Hematopoietic multipotent progenitor cell treated with erythropoietin and hydrocortisone succinate and interleukin-3 and kit ligand, for 6 days (in vitro differentiated cells): ENCODE data around the gene MDM2.

Experiments
- DNase-seq: peaks from one replicate; pipeline ENCODE4 v3.0.0-alpha.2; 2015

The MDM2 gene

DNA sequence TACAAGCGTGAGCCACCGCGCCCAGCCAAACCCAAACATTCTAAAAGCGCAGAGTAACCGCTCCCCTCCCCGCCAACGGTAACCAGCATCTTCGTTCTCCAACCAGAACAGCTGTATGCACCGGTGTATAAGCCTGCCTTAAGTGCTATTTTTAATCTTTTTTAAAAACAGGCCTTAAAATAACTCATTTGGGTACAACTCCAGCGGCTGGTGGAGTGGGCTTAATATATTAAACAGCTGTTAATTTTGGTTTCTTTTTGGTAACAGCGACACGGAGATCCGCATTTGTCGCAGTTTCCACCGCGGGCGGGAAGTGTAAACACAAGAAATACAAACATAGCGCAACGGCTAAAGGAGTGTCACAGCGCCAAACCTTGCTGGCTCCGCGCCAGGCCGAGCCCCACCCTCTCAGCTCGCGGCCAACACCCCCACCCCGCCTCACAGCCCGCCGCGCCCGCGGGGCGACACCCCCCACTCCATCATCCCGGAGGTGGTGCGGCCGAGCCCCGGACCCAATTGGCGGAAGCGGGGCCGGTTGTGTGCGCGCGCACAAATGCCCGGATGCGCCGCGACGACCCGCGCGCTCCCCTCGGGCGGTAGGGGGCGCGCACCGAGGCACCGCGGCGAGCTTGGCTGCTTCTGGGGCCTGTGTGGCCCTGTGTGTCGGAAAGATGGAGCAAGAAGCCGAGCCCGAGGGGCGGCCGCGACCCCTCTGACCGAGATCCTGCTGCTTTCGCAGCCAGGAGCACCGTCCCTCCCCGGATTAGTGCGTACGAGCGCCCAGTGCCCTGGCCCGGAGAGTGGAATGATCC lies at the start of gene MDM2:
MDM2 (plus strand) TSS at position 602 of the 812 bp plus-strand sequence. CDS start 301 bp downstream, outside the sequence.
- DNase-seq, result peak; percentile 96

DNA sequence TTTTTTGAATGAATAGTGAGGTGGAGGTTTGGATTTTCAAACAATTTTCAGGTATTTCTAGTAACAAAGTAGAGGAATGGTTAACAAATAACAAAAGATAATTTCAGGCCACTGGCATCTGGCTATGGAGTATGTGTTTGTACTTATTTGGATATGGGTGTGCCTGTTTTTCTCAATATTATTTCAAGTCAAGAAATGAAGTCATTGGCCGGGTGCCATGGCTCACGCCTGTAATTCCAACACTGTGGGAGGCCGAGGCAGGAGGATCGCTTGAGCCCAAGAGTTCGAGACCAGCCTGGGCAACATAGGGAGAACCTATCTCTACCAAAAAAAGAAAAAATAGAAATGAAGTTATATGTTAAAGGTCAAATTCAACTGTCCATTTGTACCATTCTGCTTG lies 48.1 kb upstream of the MDM2 start:
- DNase-seq, result no peak

DNA sequence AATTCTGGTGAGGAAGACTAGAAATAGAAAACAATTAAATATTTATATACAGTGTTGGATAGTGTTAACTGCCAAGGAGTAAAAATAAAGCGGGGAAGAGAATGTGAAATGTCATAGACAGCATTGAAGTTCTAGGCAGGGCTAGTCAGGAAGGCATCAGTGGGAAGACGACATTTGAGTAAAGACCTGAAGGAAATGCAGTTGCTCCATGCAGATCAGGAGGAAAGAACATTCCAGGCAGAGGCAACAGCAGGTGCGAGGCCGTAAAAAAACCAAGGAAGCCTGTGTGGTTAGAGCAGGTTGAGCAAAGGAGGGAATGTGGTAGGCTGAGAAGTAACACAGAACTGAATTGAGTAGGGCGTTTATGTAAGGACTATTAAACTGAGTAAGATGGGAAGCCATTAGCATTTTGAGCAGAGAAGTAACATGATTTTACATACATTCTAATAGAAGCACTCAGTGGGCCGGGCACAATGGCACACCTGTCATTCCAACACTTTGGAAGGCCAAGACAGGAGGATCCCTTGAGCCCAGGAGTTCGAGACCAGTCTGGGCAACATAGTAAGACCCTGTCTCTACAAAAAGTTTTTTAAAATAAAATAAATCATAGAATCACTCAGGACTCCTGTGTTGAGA lies 47.1 kb upstream of the MDM2 start:
- DNase-seq, result no peak

DNA sequence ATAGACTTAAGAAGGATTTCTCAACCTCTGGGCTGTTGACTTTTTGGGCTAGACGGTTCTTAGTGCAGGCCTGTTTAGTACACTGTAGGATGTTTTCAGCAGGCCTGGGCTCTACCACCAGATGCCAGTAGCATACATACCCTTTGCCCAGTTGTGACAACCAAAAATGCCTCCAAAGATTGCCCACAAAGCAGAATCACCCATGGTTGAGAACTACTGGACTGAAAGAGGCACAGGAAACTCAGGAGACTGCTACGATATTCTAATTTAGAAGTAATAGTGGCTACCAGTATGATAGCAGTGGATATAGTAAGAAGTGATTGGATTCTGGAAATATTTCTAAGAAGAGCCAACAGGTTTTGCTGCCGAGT lies 46.5 kb upstream of the MDM2 start:
- DNase-seq, result no peak

DNA sequence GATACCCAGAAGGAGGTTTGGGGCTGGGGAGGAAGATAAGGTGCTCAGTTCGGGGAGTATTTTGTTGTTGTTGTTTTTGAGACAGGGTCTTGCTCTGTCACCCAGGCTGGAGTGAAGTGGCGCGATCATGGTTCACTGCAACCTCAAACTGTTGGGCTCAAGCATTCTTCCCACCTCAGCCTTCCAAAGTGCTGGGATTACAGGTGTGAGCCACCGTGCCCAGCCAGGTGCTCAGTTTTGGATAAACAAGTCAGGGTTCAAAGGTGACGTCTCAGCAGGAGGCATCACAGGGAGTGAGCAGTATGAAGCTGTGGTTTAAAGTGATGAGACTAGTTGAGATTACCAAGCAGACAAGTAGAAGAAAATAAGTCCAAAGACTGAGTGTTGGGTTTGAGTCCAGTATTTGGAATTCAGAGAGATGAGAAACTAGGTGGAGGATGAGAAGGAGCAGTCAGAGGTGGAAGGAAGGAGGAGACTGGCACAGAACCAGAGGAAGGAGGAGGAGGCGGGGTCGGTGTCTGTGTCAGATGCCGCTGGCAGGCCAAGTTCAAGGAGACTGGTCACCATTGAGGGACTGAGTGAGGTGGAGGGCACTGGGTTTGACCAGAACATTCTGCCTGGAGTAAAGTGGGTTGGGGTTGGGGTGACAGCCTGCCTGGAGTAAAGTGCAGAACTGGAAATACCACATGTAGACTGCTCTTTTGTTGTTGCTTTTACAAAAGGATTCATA lies 45.9 kb upstream of the MDM2 start:
- DNase-seq, result no peak

DNA sequence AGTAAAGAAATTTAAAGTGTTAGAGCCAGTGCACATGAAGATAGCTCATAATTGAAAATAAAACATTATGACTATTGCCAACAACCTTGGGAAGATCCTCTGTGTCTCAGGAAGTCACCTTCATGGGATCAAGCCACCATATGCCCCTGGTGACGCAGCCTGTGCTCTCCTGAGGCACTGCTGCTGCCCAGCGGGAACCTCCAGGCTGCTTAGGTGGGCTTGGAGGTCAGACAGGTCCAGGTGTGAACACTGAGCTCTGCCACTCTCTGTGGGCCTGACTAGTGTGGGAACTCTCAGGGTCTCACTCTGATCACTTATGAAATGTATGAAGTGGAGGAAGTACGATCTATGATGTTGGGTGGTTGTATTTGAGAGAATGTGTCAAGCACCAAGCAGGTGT lies 45.3 kb upstream of the MDM2 start:
- no peak for DNase-seq

DNA sequence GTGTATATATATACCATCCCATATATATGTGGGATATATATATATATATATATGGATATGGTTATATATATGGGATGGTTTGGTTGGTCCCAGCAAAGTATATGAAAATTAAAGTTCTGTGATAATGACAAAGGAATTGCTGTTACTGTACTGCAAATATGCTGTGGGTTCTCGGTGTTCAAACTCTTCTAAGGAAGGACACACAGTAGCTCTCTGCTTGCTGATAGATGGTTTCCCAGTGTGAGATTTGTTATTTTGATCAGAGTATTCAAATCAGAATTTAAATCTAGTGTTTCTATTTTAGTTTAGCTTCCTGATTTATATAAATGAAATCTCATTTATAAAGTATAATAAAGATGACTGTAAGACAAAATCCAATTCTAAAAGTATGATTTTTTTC lies 42.3 kb upstream of the MDM2 start:
- no peak for DNase-seq

DNA sequence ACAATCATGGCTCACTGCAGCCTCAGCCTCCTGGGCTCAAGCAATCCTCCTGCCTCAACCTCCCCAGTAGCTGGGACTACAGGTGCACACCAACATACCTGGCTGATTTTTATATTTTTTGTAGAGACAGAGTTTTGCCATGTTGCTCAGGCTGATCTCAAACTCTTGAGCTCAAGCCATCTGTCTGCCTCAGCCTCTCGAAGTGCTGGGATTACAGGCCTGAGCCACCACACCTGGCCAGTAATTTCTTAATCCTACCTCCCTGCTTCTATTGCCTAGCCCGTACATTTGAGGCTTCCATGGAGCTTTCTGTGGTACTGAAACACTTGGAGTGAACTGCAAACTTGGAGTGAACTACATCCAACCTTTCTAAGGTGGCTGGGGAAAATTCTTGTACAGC lies 41.3 kb upstream of the MDM2 start:
- DNase-seq, result no peak

DNA sequence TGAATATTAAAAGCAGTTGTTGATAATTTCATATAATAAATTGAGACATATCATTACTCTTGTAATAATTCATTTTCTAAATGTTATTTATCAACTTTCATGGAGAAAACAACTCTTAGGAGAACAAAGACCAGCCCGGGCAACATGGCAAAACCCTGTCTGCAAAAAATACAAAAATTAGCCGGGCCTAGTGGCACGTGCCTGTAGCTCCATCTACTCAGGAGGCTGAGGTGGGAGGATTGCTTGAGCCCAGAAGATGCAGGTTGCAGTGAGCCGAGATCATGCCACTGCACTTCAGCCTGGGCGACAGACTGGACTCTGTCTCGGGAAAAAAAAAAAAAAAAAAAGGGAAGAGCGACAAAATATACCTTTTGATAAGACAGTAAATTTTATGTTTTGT lies 40.8 kb upstream of the MDM2 start:
- no peak for DNase-seq

DNA sequence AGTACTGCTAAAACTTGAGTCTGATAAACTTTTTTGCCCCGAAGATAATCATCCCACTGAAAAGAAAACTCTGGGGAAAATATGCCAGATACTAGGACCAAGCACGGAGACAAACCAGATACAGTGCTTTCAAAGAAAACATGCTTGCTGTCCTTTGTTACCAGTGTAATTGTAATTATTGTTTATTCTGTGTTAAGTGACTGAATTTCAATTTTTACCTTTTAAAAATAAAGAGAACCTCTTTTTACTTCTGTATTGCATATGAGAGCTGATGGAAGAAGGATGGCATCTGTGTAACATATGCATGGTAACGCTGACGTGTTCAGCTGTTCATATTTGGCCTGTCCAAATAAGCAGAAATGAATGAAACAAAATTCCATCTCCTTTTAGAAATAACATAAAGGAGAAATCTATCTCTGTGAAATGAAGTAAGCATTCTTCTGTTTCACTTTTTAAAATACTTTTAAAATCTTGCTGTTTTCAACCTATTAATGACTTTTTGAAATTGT lies 39.5 kb upstream of the MDM2 start:
- DNase-seq, result no peak

DNA sequence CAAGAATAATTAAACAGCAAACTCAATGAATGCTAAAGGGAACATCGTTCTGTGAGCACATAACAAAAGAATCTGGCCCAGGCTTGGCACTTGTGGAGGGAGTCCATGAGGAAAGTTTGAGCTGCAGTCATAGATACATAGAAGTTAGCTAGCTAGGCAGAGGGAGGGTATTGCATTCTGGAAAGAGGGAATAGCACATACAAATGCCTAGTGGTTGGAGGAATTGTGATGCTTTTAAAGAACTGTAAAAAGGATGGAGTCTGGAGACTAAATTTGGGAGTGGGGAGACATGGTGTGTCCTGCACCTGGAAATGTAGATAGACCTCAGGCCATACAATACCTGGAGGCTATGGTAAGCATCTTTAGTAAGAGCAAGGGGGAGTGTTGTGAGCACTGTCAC lies 38.0 kb upstream of the MDM2 start:
- DNase-seq, result no peak

DNA sequence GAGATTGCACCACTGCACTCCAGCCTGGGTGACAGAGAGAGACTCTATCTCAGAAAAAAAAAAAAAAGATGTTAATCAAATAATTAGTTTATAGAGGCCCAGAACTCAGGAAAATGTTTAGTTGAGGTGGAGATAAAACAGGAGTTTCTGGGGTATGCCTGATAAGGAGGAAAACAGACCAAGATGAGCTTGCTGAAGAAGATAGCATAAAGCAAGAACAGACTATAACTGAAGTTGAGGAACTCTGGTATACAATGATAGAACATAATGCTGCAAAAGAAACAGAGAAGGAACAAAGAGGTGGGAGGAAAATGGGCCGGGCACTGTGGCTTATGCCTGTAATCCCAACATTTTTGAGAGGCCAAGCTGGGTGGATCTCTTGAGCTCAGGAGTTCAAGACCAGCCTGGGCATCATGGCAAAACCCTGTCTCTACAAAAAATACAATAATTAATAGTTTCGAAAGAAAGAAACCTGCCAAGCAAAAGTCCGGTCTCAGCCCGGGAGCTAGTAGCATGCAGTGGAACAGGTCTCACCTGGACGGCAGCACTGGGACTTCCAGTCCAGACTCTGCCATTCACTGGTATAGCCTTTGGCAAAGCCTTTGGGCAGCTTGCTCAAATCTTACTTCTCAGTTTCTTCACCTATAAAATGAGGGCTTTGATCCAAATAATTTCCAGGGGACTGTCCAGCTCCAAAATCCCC lies 36.6 kb upstream of the MDM2 start:
- DNase-seq, result peak; percentile 84

DNA sequence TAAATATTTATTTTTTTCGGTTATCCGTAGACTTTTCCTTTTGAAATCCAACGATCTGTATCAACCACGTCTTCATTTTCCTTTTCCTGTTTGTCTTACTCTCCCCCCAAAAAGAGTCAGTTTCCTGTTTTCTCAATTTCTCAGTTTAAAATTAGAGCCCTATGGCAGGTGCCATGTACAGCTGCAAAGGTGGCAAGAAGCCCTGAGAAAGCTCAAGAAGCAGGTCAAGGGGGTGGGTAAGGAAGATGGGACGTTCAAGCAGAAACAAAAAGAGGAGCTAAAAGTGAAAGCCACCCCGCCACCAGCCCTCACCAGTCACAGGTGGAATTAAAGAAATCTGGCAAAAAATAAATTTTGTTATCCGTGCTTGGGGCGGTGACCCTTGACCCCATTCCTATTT lies 35.3 kb upstream of the MDM2 start:
- no peak for DNase-seq

DNA sequence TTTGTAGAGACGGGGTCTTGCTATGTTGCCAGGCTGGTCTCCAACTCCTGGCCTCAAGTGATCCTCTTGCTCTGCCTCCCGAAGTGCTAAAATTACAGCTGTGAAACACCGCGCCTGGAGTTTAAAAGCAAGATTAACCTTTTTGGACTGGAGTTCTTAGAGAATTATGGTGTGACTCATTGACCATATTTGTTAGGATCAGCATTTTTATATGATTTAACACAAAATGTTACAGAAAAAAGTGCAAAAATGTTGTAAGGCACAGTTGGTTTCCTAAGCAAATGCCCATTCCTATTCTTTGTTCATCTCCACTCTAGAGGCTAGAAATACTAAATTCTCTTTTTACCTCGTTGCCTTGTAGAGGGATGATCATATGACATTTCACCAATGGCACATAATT lies 34.4 kb upstream of the MDM2 start:
- no peak for DNase-seq

DNA sequence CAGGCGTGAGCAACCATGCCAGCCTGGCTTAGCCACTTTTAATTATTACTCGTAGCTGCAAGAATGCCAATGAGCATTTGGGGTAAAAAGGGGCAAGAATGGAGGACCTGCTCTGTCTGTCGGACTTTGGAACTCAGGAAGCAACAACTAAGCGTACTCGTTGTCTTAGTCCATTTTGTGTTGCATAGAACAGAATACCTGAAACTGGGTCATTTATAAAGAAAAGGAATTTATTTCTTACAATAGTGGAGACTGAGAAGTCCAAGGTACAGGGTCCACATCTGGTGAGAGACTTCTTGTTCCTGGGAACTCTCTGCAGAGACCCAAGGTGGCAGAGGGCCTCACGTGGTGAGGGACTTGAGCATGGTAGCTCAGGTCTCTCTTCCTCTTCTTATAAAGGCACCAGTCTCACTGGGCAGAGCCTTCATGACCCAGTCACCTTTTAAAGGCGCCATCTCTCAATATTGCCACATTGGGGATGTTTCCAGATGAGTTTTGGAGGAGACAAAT lies 32.8 kb upstream of the MDM2 start:
- DNase-seq, result no peak

DNA sequence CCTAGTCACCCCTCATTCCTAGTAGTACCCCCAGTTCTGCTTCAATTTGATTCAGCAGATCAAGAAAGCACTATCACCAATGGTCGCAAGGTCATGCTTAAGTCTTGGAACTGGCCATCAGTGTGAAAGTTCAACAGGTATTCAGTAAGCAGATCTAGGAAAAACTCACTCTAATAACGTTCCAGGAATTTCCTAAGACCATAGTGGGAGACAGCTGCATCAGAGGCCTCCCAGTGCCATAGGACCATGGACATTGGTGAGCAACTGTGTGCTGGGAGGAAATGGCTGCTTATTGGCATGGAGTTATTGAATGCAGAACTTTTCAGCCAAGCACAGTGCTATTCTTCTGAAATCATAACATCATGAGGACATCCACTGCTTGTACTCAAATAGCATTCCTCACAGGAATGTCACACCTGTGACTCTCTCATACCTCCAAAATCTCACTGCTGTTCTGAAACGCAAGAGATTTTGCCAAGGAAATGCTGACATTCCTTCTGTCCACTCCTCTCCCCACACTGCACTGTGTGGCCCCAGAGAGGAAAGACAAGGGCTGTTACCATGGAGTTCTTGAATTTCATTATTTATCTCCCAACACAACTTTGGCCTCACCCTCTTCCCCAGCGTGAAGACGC lies 30.9 kb upstream of the MDM2 start:
- DNase-seq, result no peak

DNA sequence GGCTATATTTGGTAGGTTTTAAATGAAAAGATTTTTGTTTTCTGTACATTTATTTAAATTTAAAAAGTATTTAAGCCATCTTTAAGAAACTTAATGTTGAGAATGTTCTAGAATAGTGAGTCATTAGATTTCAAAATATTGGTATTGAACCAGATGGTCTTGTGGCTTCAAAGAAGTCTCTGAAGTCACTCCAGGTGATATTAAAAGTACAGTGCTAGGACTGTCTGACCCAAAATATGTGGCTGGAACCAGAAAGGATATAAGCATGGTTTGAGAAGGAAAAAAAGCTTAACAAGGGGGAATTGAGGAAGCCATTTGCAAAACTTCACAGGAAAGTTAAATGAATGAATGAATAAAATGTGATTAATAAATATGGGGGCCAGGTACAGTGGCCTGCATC lies 28.7 kb upstream of the MDM2 start:
- no peak for DNase-seq

DNA sequence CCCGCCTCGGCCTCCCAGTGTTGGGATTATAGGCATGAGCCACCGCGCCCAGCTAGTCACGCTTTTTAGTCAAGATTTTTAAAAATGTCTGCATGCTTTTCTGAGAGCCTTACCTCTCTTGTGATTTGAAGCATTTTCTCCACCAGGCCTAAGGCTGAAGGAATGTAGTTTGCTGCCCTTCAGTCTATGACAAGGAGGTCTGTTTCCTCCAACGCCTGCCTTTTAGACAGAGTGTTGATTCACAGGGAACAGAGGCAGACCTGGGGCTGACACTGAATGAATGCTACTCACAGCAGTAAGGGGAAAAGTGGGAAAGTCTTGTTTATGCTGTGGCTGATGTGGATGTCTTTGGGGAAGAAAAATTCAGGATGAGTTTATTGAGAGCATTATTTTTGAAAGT lies 27.2 kb upstream of the MDM2 start:
- no peak for DNase-seq

DNA sequence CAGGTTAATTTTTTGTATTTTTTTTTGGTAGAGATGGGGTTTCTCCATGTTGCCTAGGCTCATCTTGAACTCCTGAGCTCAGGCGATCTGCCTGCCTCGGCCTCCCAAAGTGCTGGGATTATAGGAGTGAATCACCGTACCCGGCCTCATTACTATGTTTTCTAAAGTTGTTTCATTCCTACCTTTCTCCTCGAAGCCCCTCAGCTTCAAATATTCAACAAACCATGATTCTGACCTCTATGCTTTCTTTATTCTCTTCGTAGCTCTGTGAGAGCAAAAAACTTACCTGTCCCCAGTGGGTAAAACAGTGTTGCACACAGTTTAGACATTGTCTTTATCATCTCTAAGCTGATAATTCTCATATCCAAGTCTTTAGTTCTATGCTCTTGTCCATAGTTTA lies 26.2 kb upstream of the MDM2 start:
- no peak for DNase-seq

DNA sequence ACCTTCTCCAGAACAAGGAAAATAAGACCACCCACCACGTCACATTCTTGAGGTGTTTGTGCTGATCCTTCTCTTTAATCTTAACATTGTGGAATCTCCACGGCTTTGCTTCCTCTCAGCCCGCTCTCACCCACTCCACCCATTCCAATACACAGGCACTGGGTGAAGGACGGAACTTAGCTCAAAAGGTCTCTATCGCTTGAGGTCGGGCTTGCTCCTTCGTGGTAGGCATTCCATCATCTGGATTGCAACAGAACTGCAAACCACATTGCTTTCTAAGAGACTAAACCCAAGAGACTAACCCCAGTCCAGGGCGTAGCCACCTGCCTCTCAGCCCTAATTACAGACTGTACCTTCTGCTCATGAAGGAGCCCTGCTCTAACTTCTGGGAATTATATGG lies 24.0 kb upstream of the MDM2 start:
- peak; percentile 53 for DNase-seq

DNA sequence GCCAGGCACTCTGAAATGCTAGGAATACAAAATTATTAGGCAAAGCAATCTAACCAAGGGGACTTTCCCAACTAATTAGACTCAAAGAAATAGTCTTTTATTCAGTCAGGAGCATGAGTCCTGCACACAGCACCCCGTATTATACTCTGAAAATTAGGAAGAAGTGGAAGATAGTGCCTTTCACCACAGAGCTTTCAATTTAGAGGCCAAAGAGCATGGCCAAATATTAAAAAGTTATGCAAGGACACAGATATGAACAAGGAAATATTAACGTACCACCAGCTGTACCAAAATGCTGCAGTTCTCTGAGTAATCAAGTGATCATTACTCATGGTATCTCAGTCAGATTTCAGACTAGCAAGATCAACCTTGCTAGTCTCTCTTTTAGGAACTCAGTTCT lies 22.6 kb upstream of the MDM2 start:
- no peak for DNase-seq

DNA sequence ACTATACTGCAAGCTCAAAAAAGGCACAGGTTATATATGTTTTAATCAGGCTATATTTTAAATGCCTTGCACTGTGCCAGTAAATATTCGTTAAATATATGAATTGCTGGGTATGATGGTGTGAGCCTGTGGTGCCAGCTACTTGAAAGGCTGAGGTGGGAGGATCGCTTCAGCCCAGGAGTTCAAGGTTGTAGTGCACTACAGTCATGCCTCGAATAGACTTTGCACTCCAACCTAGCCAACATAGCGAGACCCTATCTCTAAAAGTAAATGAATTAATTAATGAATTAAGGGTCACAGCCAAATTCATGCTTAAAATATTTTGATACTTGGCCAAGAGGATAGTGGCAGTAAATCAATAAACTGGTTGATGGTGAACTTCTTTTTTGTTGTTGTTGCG lies 22.2 kb upstream of the MDM2 start:
- no peak for DNase-seq

DNA sequence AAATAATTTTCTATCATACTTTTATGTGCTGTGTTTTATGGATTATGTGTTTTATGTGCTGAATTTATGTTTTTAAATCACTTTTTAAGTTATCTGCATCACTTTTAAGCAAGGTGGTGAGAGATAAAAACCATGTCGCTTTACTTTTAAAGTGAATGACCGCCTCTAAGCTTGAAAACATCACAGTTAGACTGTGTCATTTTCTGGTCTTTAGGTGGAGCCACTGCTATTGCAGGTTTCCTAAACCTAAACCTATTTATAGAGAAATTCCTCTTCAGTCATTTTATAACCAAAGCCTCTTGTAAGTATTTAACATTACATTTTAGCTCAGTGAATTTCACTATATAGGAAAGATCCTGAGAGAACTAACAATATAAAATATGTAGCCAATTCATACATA lies 21.0 kb upstream of the MDM2 start:
- peak; percentile 73 for DNase-seq
